HepG2 (cell line): ENCODE results near the gene SPACA4. TPM values are rescaled to one million over a fixed set of nuclear protein-coding genes. Genes with fewer than 3 reads are reported as not detected.

Experiments used
- ASH2L ChIP-seq: fragments of 300-600, 200-600 bp; sonication (generic); IDR thresholded peaks from 2 replicates; pipeline ENCODE4 v1.7.0; 2017; ENCODE audit warnings: low read depth, mild to moderate bottlenecking, moderate library complexity, mixed read lengths, low read length; ENCODE audit not compliant: insufficient read length
- ATRX ChIP-seq: sonication (generic); formaldehyde crosslinking; IDR thresholded peaks from 2 replicates; pipeline ENCODE4 v1.4.0; 2020; ENCODE audit warnings: missing genetic modification reagents, borderline replicate concordance
- CCAR2 ChIP-seq: fragments of 200-400 bp; formaldehyde crosslinking; optimal IDR thresholded peaks from 2 replicates; pipeline ENCODE3; 2018; ENCODE audit warnings: low read depth, mild to moderate bottlenecking, low read length, moderate library complexity
- CENPT ChIP-seq: sonication (generic); formaldehyde crosslinking; IDR thresholded peaks from 2 replicates; pipeline ENCODE4 v1.8.0; 2022; ENCODE audit warnings: low read depth, mild to moderate bottlenecking, moderate library complexity, missing genetic modification reagents
- ETV5 ChIP-seq: IDR thresholded peaks from 2 replicates; pipeline ENCODE4 v1.6.1; 2018; ENCODE audit warnings: missing biosample characterization, missing genetic modification reagents, inconsistent platforms, borderline replicate concordance
- HNF4A ChIP-seq: sonication (generic); formaldehyde crosslinking; IDR thresholded peaks from 2 replicates; pipeline ENCODE4 v1.4.0; 2020; ENCODE audit warnings: missing genetic modification reagents
- HNRNPH1 ChIP-seq: fragments of 200-400 bp; formaldehyde crosslinking; optimal IDR thresholded peaks from 2 replicates; pipeline ENCODE3; 2017; ENCODE audit warnings: mild to moderate bottlenecking, low read depth, low read length
- KLF9 ChIP-seq: IDR thresholded peaks from 2 replicates; pipeline ENCODE4 v1.6.1; 2016; ENCODE audit warnings: low read depth
- NFRKB ChIP-seq: fragments of 450-650 bp; IDR thresholded peaks from 2 replicates; pipeline ENCODE4 v1.6.1; 2017
- TCF7 ChIP-seq: sonication (generic); IDR thresholded peaks from 2 replicates; pipeline ENCODE4 v1.6.1; 2016; ENCODE audit warnings: antibody characterized with exemption, low read depth
- ZBTB8A ChIP-seq: sonication (generic); formaldehyde crosslinking; IDR thresholded peaks from 2 replicates; pipeline ENCODE4 v1.4.0; 2020; ENCODE audit warnings: mild to moderate bottlenecking, low read depth, missing genetic modification reagents, borderline replicate concordance
- ZNF329 ChIP-seq: sonication (generic); formaldehyde crosslinking; IDR thresholded peaks from 2 replicates; pipeline ENCODE4 v1.9.0; 2021; ENCODE audit warnings: low read depth, mild to moderate bottlenecking, missing genetic modification reagents
- ZNF558 ChIP-seq: sonication (generic); formaldehyde crosslinking; IDR thresholded peaks from 2 replicates; pipeline ENCODE4 v1.9.0; 2022; ENCODE audit warnings: mild to moderate bottlenecking, missing genetic modification reagents, borderline replicate concordance
- ZNF713 ChIP-seq: sonication (generic); formaldehyde crosslinking; IDR thresholded peaks from 2 replicates; pipeline ENCODE4 v1.4.0; 2020; ENCODE audit warnings: mild to moderate bottlenecking, missing genetic modification reagents
- ZSCAN21 ChIP-seq: sonication (generic); formaldehyde crosslinking; IDR thresholded peaks from 2 replicates; pipeline ENCODE4 v1.8.0; 2022; ENCODE audit warnings: mild to moderate bottlenecking, missing genetic modification reagents, moderate library complexity, borderline replicate concordance
- ZSCAN9 ChIP-seq: IDR thresholded peaks from 2 replicates; pipeline ENCODE4 v1.6.1; 2016; ENCODE audit warnings: borderline replicate concordance
- polyA plus RNA-seq, 8 experiments: library from polyadenylated mRNA; depleted of rRNA in 3 of 8; stranded (reverse) in 7 of 8; unstranded in 1 of 8; fragments of >200 nt; fragmentation: Illumina TruSeq in 4 of 8; extraction: Trizol in 4 of 8; gene quantifications; 2 replicates each; pipeline versions ENCODE4 v1.2.1 to v1.2.3, GENCODE V29; 2011 to 2016; ENCODE audit warnings: low read depth in 4 of 8, missing spikeins in 1 of 8, mixed read lengths in 1 of 8; ENCODE audit not compliant: insufficient read depth in 1 of 8
- total RNA-seq, 5 experiments: library from RNA; depleted of rRNA; stranded (reverse); fragments of >200 nt; fragmentation: Illumina TruSeq; extraction: Trizol; gene quantifications; 2 replicates each; pipeline ENCODE4 v1.2.3, GENCODE V29; 2016; ENCODE audit warnings: low read depth in 1 of 5
- TF ChIP-seq, protein P1 (sequence below): sonication (generic); formaldehyde crosslinking; IDR thresholded peaks from 2 replicates; pipeline ENCODE4 v1.4.0; 2020; ENCODE audit warnings: mild to moderate bottlenecking, missing genetic modification reagents
- TF ChIP-seq, protein P2 (sequence below): sonication (generic); formaldehyde crosslinking; IDR thresholded peaks from 2 replicates; pipeline ENCODE4 v1.4.0; 2020; ENCODE audit warnings: missing genetic modification reagents, mild to moderate bottlenecking, borderline replicate concordance
- TF ChIP-seq, protein P3 (sequence below): sonication (generic); formaldehyde crosslinking; IDR thresholded peaks from 2 replicates; pipeline ENCODE4 v1.4.0; 2020; ENCODE audit warnings: mild to moderate bottlenecking, missing genetic modification reagents
- TF ChIP-seq, protein P4 (sequence below): conservative IDR thresholded peaks from 2 replicates; pipeline ENCODE4 v1.6.1; 2018; ENCODE audit warnings: missing genetic modification reagents
- TF ChIP-seq, protein P5 (sequence below): sonication (generic); formaldehyde crosslinking; IDR thresholded peaks from 2 replicates; pipeline ENCODE4 v1.4.0; 2020; ENCODE audit warnings: low read depth, mild to moderate bottlenecking, missing genetic modification reagents

SPACA4 gene
- total and polyA plus RNA-seq, 2 of the 13 experiments (the other 11 are each of a cell fraction or from before 2014, with no cell fraction given), result not detected

DNA sequence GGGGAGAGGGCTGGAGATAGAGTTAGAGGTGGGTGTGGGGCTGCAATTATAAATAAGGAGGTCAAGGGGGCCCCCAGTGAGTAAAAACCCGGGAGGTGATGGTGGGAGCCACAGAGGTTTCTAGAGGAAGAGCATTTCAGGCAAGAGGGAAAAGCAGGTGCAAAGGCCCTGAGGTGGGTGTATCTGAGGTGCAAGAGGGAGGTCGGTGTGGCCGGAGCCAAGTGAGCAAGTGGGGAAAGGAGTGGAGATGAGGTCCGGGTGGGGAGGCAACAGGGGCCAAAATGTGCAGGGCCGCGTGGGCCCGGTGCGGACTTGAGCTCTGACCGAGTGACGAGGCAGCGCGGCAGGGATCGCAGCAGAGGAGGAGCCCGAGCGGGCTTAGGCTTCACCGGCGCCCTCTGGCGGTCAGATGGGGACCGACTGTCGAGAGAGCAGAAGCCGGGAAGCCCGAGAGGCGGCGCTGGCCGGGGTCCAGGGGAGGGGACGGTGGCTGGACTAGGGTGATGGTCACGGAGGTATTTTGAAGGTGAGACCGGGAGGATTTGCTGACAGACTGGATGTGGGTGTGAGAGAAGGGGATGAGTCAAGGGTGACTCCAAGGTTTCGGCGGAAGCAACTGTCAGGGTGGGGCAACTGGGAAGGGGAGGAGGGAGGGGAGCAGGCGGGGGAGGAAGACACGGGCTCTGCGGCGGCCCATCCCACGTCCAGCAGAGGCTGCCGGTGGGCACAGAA lies 17.7 kb upstream of the SPACA4 start (continued):
- TF ChIP-seq, protein P1, sequence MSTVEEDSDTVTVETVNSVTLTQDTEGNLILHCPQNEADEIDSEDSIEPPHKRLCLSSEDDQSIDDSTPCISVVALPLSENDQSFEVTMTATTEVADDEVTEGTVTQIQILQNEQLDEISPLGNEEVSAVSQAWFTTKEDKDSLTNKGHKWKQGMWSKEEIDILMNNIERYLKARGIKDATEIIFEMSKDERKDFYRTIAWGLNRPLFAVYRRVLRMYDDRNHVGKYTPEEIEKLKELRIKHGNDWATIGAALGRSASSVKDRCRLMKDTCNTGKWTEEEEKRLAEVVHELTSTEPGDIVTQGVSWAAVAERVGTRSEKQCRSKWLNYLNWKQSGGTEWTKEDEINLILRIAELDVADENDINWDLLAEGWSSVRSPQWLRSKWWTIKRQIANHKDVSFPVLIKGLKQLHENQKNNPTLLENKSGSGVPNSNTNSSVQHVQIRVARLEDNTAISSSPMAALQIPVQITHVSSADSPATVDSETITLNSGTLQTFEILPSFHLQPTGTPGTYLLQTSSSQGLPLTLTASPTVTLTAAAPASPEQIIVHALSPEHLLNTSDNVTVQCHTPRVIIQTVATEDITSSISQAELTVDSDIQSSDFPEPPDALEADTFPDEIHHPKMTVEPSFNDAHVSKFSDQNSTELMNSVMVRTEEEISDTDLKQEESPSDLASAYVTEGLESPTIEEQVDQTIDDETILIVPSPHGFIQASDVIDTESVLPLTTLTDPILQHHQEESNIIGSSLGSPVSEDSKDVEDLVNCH (CRISPR knock-in tag), result no peak
- no peak for TF ChIP-seq ZNF329 (CRISPR knock-in tag)
- TF ChIP-seq, protein P2, sequence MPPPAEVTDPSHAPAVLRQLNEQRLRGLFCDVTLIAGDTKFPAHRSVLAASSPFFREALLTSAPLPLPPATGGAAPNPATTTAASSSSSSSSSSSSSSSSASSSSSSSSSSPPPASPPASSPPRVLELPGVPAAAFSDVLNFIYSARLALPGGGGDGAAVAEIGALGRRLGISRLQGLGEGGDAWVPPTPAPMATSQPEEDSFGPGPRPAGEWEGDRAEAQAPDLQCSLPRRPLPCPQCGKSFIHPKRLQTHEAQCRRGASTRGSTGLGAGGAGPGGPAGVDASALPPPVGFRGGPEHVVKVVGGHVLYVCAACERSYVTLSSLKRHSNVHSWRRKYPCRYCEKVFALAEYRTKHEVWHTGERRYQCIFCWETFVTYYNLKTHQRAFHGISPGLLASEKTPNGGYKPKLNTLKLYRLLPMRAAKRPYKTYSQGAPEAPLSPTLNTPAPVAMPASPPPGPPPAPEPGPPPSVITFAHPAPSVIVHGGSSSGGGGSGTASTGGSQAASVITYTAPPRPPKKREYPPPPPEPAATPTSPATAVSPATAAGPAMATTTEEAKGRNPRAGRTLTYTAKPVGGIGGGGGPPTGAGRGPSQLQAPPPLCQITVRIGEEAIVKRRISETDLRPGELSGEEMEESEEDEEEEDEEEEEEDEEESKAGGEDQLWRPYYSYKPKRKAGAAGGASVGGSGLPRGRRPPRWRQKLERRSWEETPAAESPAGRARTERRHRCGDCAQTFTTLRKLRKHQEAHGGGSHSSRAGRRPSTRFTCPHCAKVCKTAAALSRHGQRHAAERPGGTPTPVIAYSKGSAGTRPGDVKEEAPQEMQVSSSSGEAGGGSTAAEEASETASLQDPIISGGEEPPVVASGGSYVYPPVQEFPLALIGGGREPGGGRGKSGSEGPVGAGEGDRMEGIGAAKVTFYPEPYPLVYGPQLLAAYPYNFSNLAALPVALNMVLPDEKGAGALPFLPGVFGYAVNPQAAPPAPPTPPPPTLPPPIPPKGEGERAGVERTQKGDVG (CRISPR knock-in tag), result no peak
- no peak for TF ChIP-seq TCF7
- no peak for TF ChIP-seq NFRKB
- no peak for TF ChIP-seq HNF4A (CRISPR knock-in tag)
- TF ChIP-seq CENPT (CRISPR knock-in tag), result no peak
- TF ChIP-seq KLF9 (CRISPR knock-in tag), result no peak
- TF ChIP-seq ASH2L, result no peak
- peak; percentile 14; the same call in 1 of the 2 replicates for TF ChIP-seq ETV5
- TF ChIP-seq, protein P3, sequence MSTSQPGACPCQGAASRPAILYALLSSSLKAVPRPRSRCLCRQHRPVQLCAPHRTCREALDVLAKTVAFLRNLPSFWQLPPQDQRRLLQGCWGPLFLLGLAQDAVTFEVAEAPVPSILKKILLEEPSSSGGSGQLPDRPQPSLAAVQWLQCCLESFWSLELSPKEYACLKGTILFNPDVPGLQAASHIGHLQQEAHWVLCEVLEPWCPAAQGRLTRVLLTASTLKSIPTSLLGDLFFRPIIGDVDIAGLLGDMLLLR (CRISPR knock-in tag), result no peak
- TF ChIP-seq ZBTB8A (CRISPR knock-in tag), result no peak
- TF ChIP-seq, protein P4, sequence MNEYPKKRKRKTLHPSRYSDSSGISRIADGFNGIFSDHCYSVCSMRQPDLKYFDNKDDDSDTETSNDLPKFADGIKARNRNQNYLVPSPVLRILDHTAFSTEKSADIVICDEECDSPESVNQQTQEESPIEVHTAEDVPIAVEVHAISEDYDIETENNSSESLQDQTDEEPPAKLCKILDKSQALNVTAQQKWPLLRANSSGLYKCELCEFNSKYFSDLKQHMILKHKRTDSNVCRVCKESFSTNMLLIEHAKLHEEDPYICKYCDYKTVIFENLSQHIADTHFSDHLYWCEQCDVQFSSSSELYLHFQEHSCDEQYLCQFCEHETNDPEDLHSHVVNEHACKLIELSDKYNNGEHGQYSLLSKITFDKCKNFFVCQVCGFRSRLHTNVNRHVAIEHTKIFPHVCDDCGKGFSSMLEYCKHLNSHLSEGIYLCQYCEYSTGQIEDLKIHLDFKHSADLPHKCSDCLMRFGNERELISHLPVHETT, result no peak
- TF ChIP-seq ATRX, result no peak
- TF ChIP-seq ZNF558 (CRISPR knock-in tag), result no peak
- no peak for TF ChIP-seq ZSCAN9 (CRISPR knock-in tag)
- no peak for TF ChIP-seq CCAR2
- TF ChIP-seq, protein P5, sequence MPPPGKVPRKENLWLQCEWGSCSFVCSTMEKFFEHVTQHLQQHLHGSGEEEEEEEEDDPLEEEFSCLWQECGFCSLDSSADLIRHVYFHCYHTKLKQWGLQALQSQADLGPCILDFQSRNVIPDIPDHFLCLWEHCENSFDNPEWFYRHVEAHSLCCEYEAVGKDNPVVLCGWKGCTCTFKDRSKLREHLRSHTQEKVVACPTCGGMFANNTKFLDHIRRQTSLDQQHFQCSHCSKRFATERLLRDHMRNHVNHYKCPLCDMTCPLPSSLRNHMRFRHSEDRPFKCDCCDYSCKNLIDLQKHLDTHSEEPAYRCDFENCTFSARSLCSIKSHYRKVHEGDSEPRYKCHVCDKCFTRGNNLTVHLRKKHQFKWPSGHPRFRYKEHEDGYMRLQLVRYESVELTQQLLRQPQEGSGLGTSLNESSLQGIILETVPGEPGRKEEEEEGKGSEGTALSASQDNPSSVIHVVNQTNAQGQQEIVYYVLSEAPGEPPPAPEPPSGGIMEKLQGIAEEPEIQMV (CRISPR knock-in tag), result no peak
- no peak for TF ChIP-seq ZNF713 (CRISPR knock-in tag)
- TF ChIP-seq ZSCAN21 (CRISPR knock-in tag), result no peak
- TF ChIP-seq HNRNPH1, result no peak
